Tibial nerve (tissue), 4 donors: ENCODE results near the gene ACTR1A.
"Not testable (repeated sequence)": the region's sequence is repeated elsewhere in the genome, so short reads cannot be mapped to it uniquely, and the experiment has no call there.

Experiments used
- EP300 ChIP-seq, 2 donors: sonication (generic); formaldehyde crosslinking; IDR thresholded peaks; one replicate each; pipeline ENCODE4 v1.6.1; 2017; ENCODE audit warnings: antibody characterized with exemption in 2 of 2, mild to moderate bottlenecking in 1 of 2
- POLR2A ChIP-seq, 2 donors: fragments of 450-650 bp; IDR thresholded peaks; one replicate each; pipeline ENCODE4 v1.6.1; 2017; ENCODE audit warnings: antibody characterized with exemption in 2 of 2, mild to moderate bottlenecking in 2 of 2, moderate library complexity in 2 of 2
- TF ChIP-seq, protein P1 (sequence below), 5 experiments: fragments of 200-600 bp in 3 of 5; fragments of 450-650 bp in 2 of 5; sonication (generic) in 3 of 5; IDR thresholded peaks; one replicate each; pipeline ENCODE4 v1.5.1; 2016 to 2019; ENCODE audit warnings: antibody characterized with exemption in 5 of 5, mild to moderate bottlenecking in 3 of 5, moderate library complexity in 2 of 5

DNA sequence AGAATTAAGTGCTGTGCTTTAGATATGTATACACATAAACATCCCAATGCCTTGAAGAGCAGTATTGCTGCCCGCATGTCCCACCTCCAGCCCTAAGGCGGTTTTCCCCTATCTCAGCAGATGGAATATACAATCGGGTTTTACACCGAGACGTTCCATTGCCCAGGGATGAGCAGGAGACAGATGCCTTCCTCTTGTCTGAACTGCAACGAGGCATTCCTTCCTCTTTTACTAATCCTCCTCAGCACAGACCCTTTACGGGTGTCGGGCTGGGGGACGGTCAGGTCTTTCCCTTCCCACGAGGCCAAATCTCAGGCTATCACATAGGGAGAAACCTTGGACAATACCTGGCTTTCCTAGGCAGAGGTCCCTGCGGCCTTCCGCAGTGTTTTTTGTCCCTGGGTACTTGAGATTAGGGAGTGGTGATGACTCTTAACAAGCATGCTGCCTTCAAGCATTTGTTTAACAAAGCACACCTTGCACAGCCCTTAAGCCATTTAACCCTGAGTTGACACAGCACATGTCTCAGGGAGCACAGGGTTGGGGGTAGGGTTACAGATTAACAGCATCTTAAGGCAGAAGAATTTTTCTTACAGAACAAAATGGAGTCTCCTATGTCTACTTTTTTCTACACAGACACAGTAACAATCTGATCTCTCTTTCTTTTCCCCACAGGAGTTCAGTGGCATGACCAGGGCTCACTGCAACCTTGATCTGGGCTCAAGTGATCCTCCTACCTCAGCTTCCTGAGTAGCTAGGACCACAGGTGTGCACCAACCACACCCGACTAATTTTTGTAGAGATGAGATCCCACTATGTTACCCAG, 47.6 kb downstream of the ACTR1A start:
- TF ChIP-seq POLR2A, EP300 (IDR thresholded peaks at IDR 0.05): not testable (repeated sequence)
- TF ChIP-seq, protein P1, sequence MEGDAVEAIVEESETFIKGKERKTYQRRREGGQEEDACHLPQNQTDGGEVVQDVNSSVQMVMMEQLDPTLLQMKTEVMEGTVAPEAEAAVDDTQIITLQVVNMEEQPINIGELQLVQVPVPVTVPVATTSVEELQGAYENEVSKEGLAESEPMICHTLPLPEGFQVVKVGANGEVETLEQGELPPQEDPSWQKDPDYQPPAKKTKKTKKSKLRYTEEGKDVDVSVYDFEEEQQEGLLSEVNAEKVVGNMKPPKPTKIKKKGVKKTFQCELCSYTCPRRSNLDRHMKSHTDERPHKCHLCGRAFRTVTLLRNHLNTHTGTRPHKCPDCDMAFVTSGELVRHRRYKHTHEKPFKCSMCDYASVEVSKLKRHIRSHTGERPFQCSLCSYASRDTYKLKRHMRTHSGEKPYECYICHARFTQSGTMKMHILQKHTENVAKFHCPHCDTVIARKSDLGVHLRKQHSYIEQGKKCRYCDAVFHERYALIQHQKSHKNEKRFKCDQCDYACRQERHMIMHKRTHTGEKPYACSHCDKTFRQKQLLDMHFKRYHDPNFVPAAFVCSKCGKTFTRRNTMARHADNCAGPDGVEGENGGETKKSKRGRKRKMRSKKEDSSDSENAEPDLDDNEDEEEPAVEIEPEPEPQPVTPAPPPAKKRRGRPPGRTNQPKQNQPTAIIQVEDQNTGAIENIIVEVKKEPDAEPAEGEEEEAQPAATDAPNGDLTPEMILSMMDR (IDR thresholded peaks at IDR 0.05): not testable (repeated sequence)
